ENCODE measurements around the gene NCAPD3.
"Not testable (repeated sequence)": the region's sequence is repeated elsewhere in the genome, so short reads cannot be mapped to it uniquely, and the experiment has no call there.

GRCh38 chr11:134255184-134255561 lies 31.4 kb upstream of the NCAPD3 start:
- TF ChIP-seq CTCF, POLR2A (IDR thresholded peaks at IDR 0.05): not testable (repeated sequence)

All from adrenal gland (tissue), 5 donors.